Peyer's patch (tissue), 4 donors: ENCODE data around the gene SLC6A2. TPM values are rescaled to one million over a fixed set of nuclear protein-coding genes. Genes with fewer than 3 reads are reported as not detected.

Experiments used
- DNase-seq, 3 donors: peaks; one replicate each; pipeline ENCODE4 v3.0.0-alpha.2; 2017 to 2019
- H3K27ac ChIP-seq, 4 donors: fragments of 200-600 bp; sonication (generic); one replicate each; pipeline ENCODE4 v1.5.1; 2016 to 2019
- H3K27me3 ChIP-seq, 2 donors: fragments of 200-600 bp; sonication (generic); one replicate each; pipeline ENCODE4 v1.5.1; 2019
- H3K36me3 ChIP-seq, 3 donors: fragments of 200-600 bp; sonication (generic); one replicate each; pipeline ENCODE4 v1.5.1; 2016 to 2019
- H3K4me1 ChIP-seq, 4 donors: fragments of 200-600 bp; sonication (generic); one replicate each; pipeline ENCODE4 v1.5.1; 2016 to 2019
- H3K4me3 ChIP-seq, 4 donors: fragments of 200-600 bp; sonication (generic); 1 replicate in 3 of 4; 2 replicates in 1 of 4; pipeline ENCODE4 v1.5.1; 2016 to 2019; ENCODE audit warnings: mild to moderate bottlenecking in 1 of 4
- H3K9me3 ChIP-seq, 4 donors: fragments of 200-600 bp; sonication (generic); one replicate each; pipeline ENCODE4 v1.5.1; 2016 to 2019; ENCODE audit warnings: mild to moderate bottlenecking in 1 of 4
- CTCF ChIP-seq, 6 experiments: fragments of 450-650 bp in 4 of 6; fragments of 200-600 bp in 2 of 6; sonication (generic) in 1 of 6; IDR thresholded peaks; one replicate each; pipeline ENCODE4 v1.5.1; 2017 to 2019; ENCODE audit warnings: antibody characterized with exemption in 6 of 6, mild to moderate bottlenecking in 3 of 6, moderate library complexity in 1 of 6
- POLR2A ChIP-seq, 2 donors: fragments of 450-650 bp; IDR thresholded peaks; one replicate each; pipeline ENCODE4 v1.5.1; 2017; ENCODE audit warnings: antibody characterized with exemption in 2 of 2, mild to moderate bottlenecking in 2 of 2, moderate library complexity in 2 of 2
- total RNA-seq, 4 donors: library from RNA; depleted of rRNA; stranded (reverse); fragments of >200 nt; gene quantifications; one replicate each; pipeline ENCODE4 v1.1.0, GENCODE V29; 2016

The SLC6A2 gene
- total RNA-seq, 4 donors from 2014 or later, result not detected

- no peak overlapping the region for H3K27ac ChIP-seq
These were observed 43.8 kb downstream of the SLC6A2 start for GRCh38 chr16:55699616-55700015.

GRCh38 chr16:55700067-55700466 is 44.3 kb downstream of the SLC6A2 start:
- Histone ChIP-seq H3K27ac (no peak overlapping the region), H3K9me3 (no peaks in the 10 kb centered on the region), H3K4me3 (no peak overlapping the region), H3K4me1 (no peaks in the 10 kb centered on the region), H3K36me3 (no peaks in the 10 kb centered on the region), H3K27me3 (no peaks in the 10 kb centered on the region)
- TF ChIP-seq POLR2A (IDR thresholded peaks at IDR 0.05) (no peak), CTCF (IDR thresholded peaks at IDR 0.05) (no peak)
- DNase-seq, result no peak

More at GRCh38 chr16:55699616-55700015, 43.8 kb downstream of the SLC6A2 start:
- Histone ChIP-seq H3K4me3 (no peak overlapping the region), H3K27me3 (no peaks in the 10 kb centered on the region), H3K36me3 (no peaks in the 10 kb centered on the region), H3K9me3 (no peaks in the 10 kb centered on the region), H3K4me1 (no peaks in the 10 kb centered on the region)
- DNase-seq, result no peak
- TF ChIP-seq CTCF (IDR thresholded peaks at IDR 0.05), result no peak
- TF ChIP-seq POLR2A (IDR thresholded peaks at IDR 0.05), result no peak

- H3K9me3 ChIP-seq, result no peaks in the 10 kb centered on the region
- no peak for TF ChIP-seq CTCF (IDR thresholded peaks at IDR 0.05)
- no peak for TF ChIP-seq POLR2A (IDR thresholded peaks at IDR 0.05)
- no peaks in the 10 kb centered on the region for H3K4me1 ChIP-seq
- no peak overlapping the region for H3K4me3 ChIP-seq
- no peaks in the 10 kb centered on the region for H3K36me3 ChIP-seq
- no peaks in the 10 kb centered on the region for H3K27me3 ChIP-seq
- no peak for DNase-seq
- no peak overlapping the region for H3K27ac ChIP-seq
These were observed 45.2 kb downstream of the SLC6A2 start for GRCh38 chr16:55700961-55701360.

GRCh38 chr16:55701442-55702319 is 45.9 kb downstream of the SLC6A2 start:
- TF ChIP-seq POLR2A (IDR thresholded peaks at IDR 0.05) (no peak), CTCF (IDR thresholded peaks at IDR 0.05) (peak in 4 of 6 experiments; percentile 26 to 56 (median 56))
- Histone ChIP-seq H3K4me3 (no peak overlapping the region), H3K9me3 (no peaks in the 10 kb centered on the region), H3K4me1 (no peaks in the 10 kb centered on the region), H3K27me3 (no peaks in the 10 kb centered on the region), H3K36me3 (no peaks in the 10 kb centered on the region), H3K27ac (no peak overlapping the region)
- DNase-seq, result peak in 2 of 3 donors; percentile 62 to 63

GRCh38 chr16:55703003-55704001 is 47.5 kb downstream of the SLC6A2 start:
- no peak for DNase-seq
- H3K36me3 ChIP-seq, result no peaks in the 10 kb centered on the region
- TF ChIP-seq CTCF (IDR thresholded peaks at IDR 0.05) (peak in 4 of 6 experiments; percentile 14 to 48 (median 44)), POLR2A (IDR thresholded peaks at IDR 0.05) (no peak)

More at GRCh38 chr16:55703003-55704001, 47.5 kb downstream of the SLC6A2 start:
- H3K27me3 ChIP-seq, result no peaks in the 10 kb centered on the region
- H3K4me3 ChIP-seq, result no peak overlapping the region
- H3K27ac ChIP-seq, result no peak overlapping the region
- no peaks in the 10 kb centered on the region for H3K9me3 ChIP-seq
- H3K4me1 ChIP-seq, result no peaks in the 10 kb centered on the region
